H1 (cell line): Measurements from ENCODE around the gene NEDD4L. TPM values are rescaled to one million over a fixed set of nuclear protein-coding genes. Genes with fewer than 3 reads are reported as not detected.

Source experiments
- CTCF ChIA-PET: fragments of 300-600 bp; sonication (Branson Sonifier 250); formaldehyde crosslinking; loops from one replicate; lab custom pipeline; 2021; ENCODE audit not compliant: partially characterized antibody; lab: Charles Lee
- POLR2A ChIA-PET: fragments of 300-600 bp; sonication (Branson Sonifier 250); formaldehyde crosslinking; loops from one replicate; lab custom pipeline; 2021; ENCODE audit warnings: inconsistent platforms; ENCODE audit not compliant: partially characterized antibody; lab: Charles Lee
- DNase-seq, 2 experiments: peaks; one replicate each; pipeline versions ENCODE4 v3.0.0 to v3.0.0-alpha.2; 2010 to 2022; ENCODE audit warnings: low spot score in 2 of 2, low read depth in 1 of 2, mixed read lengths in 1 of 2
- FAIRE-seq: peaks from 2 replicates; lab custom pipeline; 2011; peaks lifted over from hg19 to GRCh38; lab: Jason Lieb, UNC
- H2AFZ ChIP-seq: 2 replicates; pipeline ENCODE4 v1.8.1; 2012; ENCODE audit warnings: low read length, inconsistent platforms
- H2AK5ac ChIP-seq: 2 replicates; pipeline ENCODE4 v1.6.1; 2013; ENCODE audit warnings: low read depth, low read length
- H2BK120ac ChIP-seq: replicated peaks from 2 replicates; pipeline ENCODE3; 2013; ENCODE audit warnings: low read depth, low read length, inconsistent platforms
- H2BK12ac ChIP-seq: 2 replicates; pipeline ENCODE4 v1.6.1; 2013; ENCODE audit warnings: low read depth, low read length
- H2BK15ac ChIP-seq: 2 replicates; pipeline ENCODE4 v1.6.1; 2013; ENCODE audit warnings: low read length
- H2BK20ac ChIP-seq: 2 replicates; pipeline ENCODE4 v1.6.1; 2013; ENCODE audit warnings: low read length
- H2BK5ac ChIP-seq: 2 replicates; pipeline ENCODE4 v1.6.1; 2013; ENCODE audit warnings: low read depth, low read length
- H3K14ac ChIP-seq: 2 replicates; pipeline ENCODE4 v1.6.1; 2013; ENCODE audit warnings: inconsistent platforms; ENCODE audit not compliant: insufficient read length
- H3K18ac ChIP-seq: 2 replicates; pipeline ENCODE4 v1.6.1; 2013; ENCODE audit warnings: low read length; ENCODE audit errors: extremely low read depth
- H3K23ac ChIP-seq: 2 replicates; pipeline ENCODE4 v1.6.1; 2013; ENCODE audit warnings: inconsistent platforms; ENCODE audit not compliant: insufficient read length
- H3K23me2 ChIP-seq: 2 replicates; pipeline ENCODE4 v1.6.1; 2013; ENCODE audit warnings: low read depth, low read length
- H3K27ac ChIP-seq: 2 replicates; pipeline ENCODE4 v1.6.1; 2011; ENCODE audit warnings: low read depth, low read length, inconsistent platforms
- H3K27me3 ChIP-seq, 4 experiments: replicated peaks in 1 of 4; 1 replicate in 1 of 4; 2 replicates in 3 of 4; pipeline versions ENCODE4 v1.6.1 to v1.8.1; 2011 to 2013; ENCODE audit warnings: low read length in 3 of 4, mild to moderate bottlenecking in 3 of 4, inconsistent platforms in 2 of 4, mixed read lengths in 2 of 4, moderate library complexity in 1 of 4; ENCODE audit not compliant: control insufficient read depth in 3 of 4, insufficient read depth in 3 of 4; ENCODE audit errors: extremely low read depth in 1 of 4
- H3K36me3 ChIP-seq, 4 experiments: 2 replicates each; pipeline versions ENCODE4 v1.6.1 to v1.8.1; 2011 to 2013; ENCODE audit warnings: mild to moderate bottlenecking in 4 of 4, low read length in 3 of 4, moderate library complexity in 2 of 4, control low read depth in 1 of 4, inconsistent platforms in 1 of 4; ENCODE audit not compliant: insufficient read depth in 4 of 4, control insufficient read depth in 2 of 4
- H3K4ac ChIP-seq: replicated peaks from 2 replicates; pipeline ENCODE3; 2013; ENCODE audit warnings: low read length, low read depth, mixed read lengths, inconsistent platforms; ENCODE audit not compliant: insufficient read length
- H3K4me1 ChIP-seq, 4 experiments: replicated peaks in 1 of 4; 1 replicate in 1 of 4; 2 replicates in 3 of 4; pipeline versions ENCODE4 v1.6.1 to v1.8.1; 2011 to 2013; ENCODE audit warnings: low read length in 3 of 4, inconsistent platforms in 2 of 4, mixed read lengths in 1 of 4; ENCODE audit not compliant: insufficient read depth in 4 of 4, control insufficient read depth in 3 of 4
- H3K4me2 ChIP-seq, 2 experiments: 2 replicates each; pipeline versions ENCODE4 v1.6.1 to v1.8.1; 2011 to 2013; ENCODE audit warnings: low read depth in 2 of 2, low read length in 2 of 2, control low read depth in 1 of 2, inconsistent platforms in 1 of 2, mild to moderate bottlenecking in 1 of 2; ENCODE audit not compliant: insufficient read depth in 1 of 2
- H3K4me3 ChIP-seq, 4 experiments: fragments of 200-600, 300-600 bp in 1 of 4; sonication (generic), shearing (Covaris generic), sonication (Bioruptor Twin) in 1 of 4; 2 replicates each; pipeline versions ENCODE4 v1.5.1 to v1.8.1; 2011 to 2016; ENCODE audit warnings: low read length in 4 of 4, low read depth in 3 of 4, control low read depth in 2 of 4, inconsistent platforms in 2 of 4, mild to moderate bottlenecking in 2 of 4, mixed read lengths in 1 of 4, moderate library complexity in 1 of 4; ENCODE audit not compliant: insufficient read depth in 2 of 4; ENCODE audit errors: extremely low read depth in 1 of 4
- H3K56ac ChIP-seq: replicated peaks from 2 replicates; pipeline ENCODE3; 2013; ENCODE audit warnings: low read depth, mild to moderate bottlenecking, mixed read lengths, low read length, inconsistent platforms; ENCODE audit not compliant: insufficient read length
- H3K79me1 ChIP-seq: 2 replicates; pipeline ENCODE4 v1.6.1; 2013; ENCODE audit warnings: low read depth, low read length, control low read depth
- H3K79me2 ChIP-seq, 2 experiments: 2 replicates each; pipeline versions ENCODE4 v1.6.1 to v1.8.1; 2012 to 2013; ENCODE audit warnings: low read length in 2 of 2, mild to moderate bottlenecking in 2 of 2, inconsistent platforms in 1 of 2; ENCODE audit not compliant: insufficient read depth in 2 of 2, control insufficient read depth in 1 of 2
- H3K9ac ChIP-seq, 4 experiments: replicated peaks in 1 of 4; 1 replicate in 1 of 4; 2 replicates in 3 of 4; pipeline versions ENCODE4 v1.6.1 to v1.8.1; 2011 to 2013; ENCODE audit warnings: low read depth in 3 of 4, low read length in 3 of 4, control low read depth in 2 of 4, mild to moderate bottlenecking in 2 of 4, moderate library complexity in 2 of 4, inconsistent platforms in 1 of 4; ENCODE audit errors: extremely low read depth in 1 of 4
- H3K9me3 ChIP-seq, 2 experiments: 2 replicates each; pipeline versions ENCODE4 v1.6.1 to v1.8.1; 2012 to 2013; ENCODE audit warnings: mild to moderate bottlenecking in 2 of 2, moderate library complexity in 2 of 2, control low read depth in 1 of 2, inconsistent platforms in 1 of 2, low read depth in 1 of 2, low read length in 1 of 2, mixed read lengths in 1 of 2; ENCODE audit not compliant: insufficient read depth in 2 of 2
- H4K20me1 ChIP-seq, 2 experiments: replicated peaks in 1 of 2; 2 replicates each; pipeline versions ENCODE3 to v1.8.1; 2011 to 2013; ENCODE audit warnings: inconsistent platforms in 2 of 2, low read length in 2 of 2, mild to moderate bottlenecking in 1 of 2; ENCODE audit not compliant: insufficient read depth in 2 of 2, control insufficient read depth in 1 of 2
- H4K5ac ChIP-seq: 2 replicates; pipeline ENCODE4 v1.6.1; 2013; ENCODE audit warnings: low read length, low read depth, mixed read lengths, inconsistent platforms; ENCODE audit not compliant: insufficient read length
- H4K8ac ChIP-seq: 2 replicates; pipeline ENCODE4 v1.8.0; 2013; ENCODE audit warnings: mild to moderate bottlenecking, moderate library complexity, low read length, inconsistent platforms; ENCODE audit not compliant: insufficient read depth; ENCODE audit errors: extremely low read depth
- H4K91ac ChIP-seq: replicated peaks from 2 replicates; pipeline ENCODE3; 2013; ENCODE audit warnings: low read length, mixed read lengths, inconsistent platforms; ENCODE audit not compliant: insufficient read length
- GABPA ChIP-seq: IDR thresholded peaks from 2 replicates; pipeline ENCODE4 v1.6.1; 2011; ENCODE audit warnings: mild to moderate bottlenecking, low read length, moderate library complexity, borderline replicate concordance; ENCODE audit not compliant: insufficient read depth
- KDM1A ChIP-seq: fragments of 200-600, 300-600 bp; sonication (generic); IDR thresholded peaks from 2 replicates; pipeline ENCODE4 v1.7.1; 2016; ENCODE audit warnings: mild to moderate bottlenecking, low read length, borderline replicate concordance
- NANOG ChIP-seq: IDR thresholded peaks from 2 replicates; pipeline ENCODE4 v1.6.1; 2011; ENCODE audit warnings: low read length, low read depth, mild to moderate bottlenecking, inconsistent platforms; ENCODE audit not compliant: insufficient read depth, poor library complexity, severe bottlenecking
- SIRT6 ChIP-seq: IDR thresholded peaks from one replicate; pipeline ENCODE4 v1.7.1; 2012; ENCODE audit warnings: low read length, inconsistent platforms
- WGBS, 2 experiments: shearing (Covaris generic) in 1 of 2; methylation state at CpG; one replicate each; pipeline versions ENCODE4 v1.1.6 to v1.1.7; 2013 to 2015; ENCODE audit warnings: low lambda C conversion rate in 2 of 2, mixed read lengths in 2 of 2, inconsistent platforms in 1 of 2, low coverage in 1 of 2, missing lambda C conversion rate in 1 of 2; ENCODE audit not compliant: insufficient replicate concordance in 2 of 2, insufficient coverage in 1 of 2, insufficient read length in 1 of 2; ENCODE audit errors: extremely low coverage in 1 of 2, missing lambda C conversion rate in 1 of 2; 5-methylcytosine and 5-hydroxymethylcytosine counted together
- polyA plus RNA-seq, 7 experiments: library from polyadenylated mRNA; depleted of rRNA in 3 of 7; stranded (reverse) in 5 of 7; unstranded in 2 of 7; fragments of >200 nt in 5 of 7; fragments of 200-250 nt in 2 of 7; gene quantifications; 1 replicate in 5 of 7; 2 replicates in 1 of 7; 4 replicates in 1 of 7; pipeline versions ENCODE4 v1.2.1 to v1.2.3, GENCODE V29; 2011 to 2013; ENCODE audit warnings: missing spikeins in 2 of 7, mixed read lengths in 2 of 7
- total RNA-seq: library from RNA; stranded (reverse); fragmentation: NEBNext Ultra II Directional; extraction: Animal tissue kit (Norgen Biotek cat#: 25700); gene quantifications from 2 replicates; pipeline ENCODE4 v1.2.1, GENCODE V29; 2021

Gene NEDD4L
- total and polyA plus RNA-seq, 2 of the 8 experiments (the other 6 are each of a cell fraction or from before 2014, with no cell fraction given) = 37.3 to 69.8 TPM

DNA sequence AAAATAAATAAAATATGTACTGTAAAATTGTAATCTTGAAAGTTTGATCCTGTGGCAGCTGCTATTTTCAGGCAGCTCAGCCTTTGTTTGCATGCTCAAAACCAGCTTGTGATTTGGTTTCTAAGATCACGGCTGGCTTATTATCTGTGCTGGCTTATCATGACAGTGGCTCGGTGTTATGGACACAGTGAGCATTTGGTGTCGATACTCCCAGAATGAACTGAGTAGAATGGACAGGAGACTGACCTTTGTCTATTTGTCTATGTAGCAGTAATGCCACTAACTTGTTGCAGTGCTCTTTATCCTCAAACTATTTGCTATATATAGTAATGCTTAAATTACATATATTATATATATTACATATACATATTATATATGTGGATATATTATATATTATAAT lies 58.8 kb downstream of the NEDD4L start:
- Histone ChIP-seq H2BK20ac (no peak overlapping the region), H3K18ac (no peak overlapping the region), H3K9ac (no peak overlapping the region), H3K56ac (no peak overlapping the region), H3K9me3 (no peaks in the 10 kb centered on the region), H3K36me3 (no peaks in the 10 kb centered on the region), H4K5ac (no peak overlapping the region), H2AFZ (no peak overlapping the region), H3K23me2 (no peaks in the 10 kb centered on the region), H3K79me1 (peaks cover 9% of the 10 kb centered on the region), H2BK15ac (no peak overlapping the region), H3K4ac (no peak overlapping the region), H2BK5ac (no peak overlapping the region), H3K4me3 (no peak overlapping the region), H4K20me1 (no peaks in the 10 kb centered on the region), H4K8ac (no peak overlapping the region), H2BK12ac (no peak overlapping the region), H3K4me2 (no peak overlapping the region; a peak in 1 of 4 replicates), H3K14ac (no peak overlapping the region), H3K23ac (no peak overlapping the region), H2AK5ac (no peak overlapping the region), H2BK120ac (no peak overlapping the region), H3K27me3 (no peaks in the 10 kb centered on the region), H3K27ac (no peak overlapping the region), H4K91ac (no peak overlapping the region), H3K79me2 (peaks cover 0 to 78% of the 10 kb centered on the region in 2 experiments; a peak in 2 of 4 replicates), H3K4me1 (peaks cover 3 to 33% (median 19%) of the 10 kb centered on the region in 4 experiments)
- POLR2A ChIA-PET = no interaction called here
- TF ChIP-seq GABPA (no peak), KDM1A (no peak), NANOG (no peak), SIRT6 (no peak)
- CTCF ChIA-PET = no interaction called here
- 94% methylated on average over 3 of the region's 3 CpGs; no CpG with 5 or more reads in 1 of the 2 experiments for WGBS, 2 experiments
- DNase-seq = no peak
- no peak for FAIRE-seq
